IMR-90 (cell line): Measurements from ENCODE around the gene EML6.

Source experiments
- BHLHE40 ChIP-seq: fragments of 150-350 bp; IDR thresholded peaks from 2 replicates; pipeline ENCODE4 v1.6.1; 2016; ENCODE audit warnings: mild to moderate bottlenecking, low read depth, low read length
- CEBPB ChIP-seq: IDR thresholded peaks from 2 replicates; pipeline ENCODE4 v1.6.1; 2012; ENCODE audit warnings: low read depth, low read length, improper control_type of control experiment
- FOS ChIP-seq: fragments of 150-350 bp; IDR thresholded peaks from 2 replicates; pipeline ENCODE4 v1.6.1; 2016; ENCODE audit warnings: low read depth, low read length
- MAFK ChIP-seq: IDR thresholded peaks from 2 replicates; pipeline ENCODE4 v1.6.1; 2012; ENCODE audit warnings: low read depth, low read length, improper control_type of control experiment
- MXI1 ChIP-seq: IDR thresholded peaks from 2 replicates; pipeline ENCODE4 v1.6.1; 2012; ENCODE audit warnings: low read depth, mild to moderate bottlenecking, low read length, moderate library complexity, borderline replicate concordance
- NFE2L2 ChIP-seq: fragments of 150-350 bp; IDR thresholded peaks from 2 replicates; pipeline ENCODE4 v1.6.1; 2016; ENCODE audit warnings: low read depth, mild to moderate bottlenecking, low read length
- POLR2A ChIP-seq: IDR thresholded peaks from 2 replicates; pipeline ENCODE4 v1.6.1; 2012; ENCODE audit warnings: mild to moderate bottlenecking, low read depth, low read length
- RAD21 ChIP-seq: IDR thresholded peaks from 2 replicates; pipeline ENCODE4 v1.6.1; 2012; ENCODE audit warnings: low read length, improper control_type of control experiment
- RCOR1 ChIP-seq: IDR thresholded peaks from 2 replicates; pipeline ENCODE4 v1.6.1; 2012; ENCODE audit warnings: mild to moderate bottlenecking, low read length, improper control_type of control experiment; ENCODE audit not compliant: insufficient replicate concordance
- RFX5 ChIP-seq: IDR thresholded peaks from 2 replicates; pipeline ENCODE4 v1.8.0; 2012; ENCODE audit warnings: low read depth, mild to moderate bottlenecking, low read length, moderate library complexity
- SMC3 ChIP-seq: fragments of 150-350 bp; IDR thresholded peaks from 2 replicates; pipeline ENCODE4 v1.6.1; 2016; ENCODE audit warnings: low read depth, mild to moderate bottlenecking, antibody characterized with exemption, low read length, moderate library complexity
- TF ChIP-seq, protein P1 (sequence below): conservative IDR thresholded peaks from 2 replicates; pipeline ENCODE4 v1.5.1; 2012; ENCODE audit warnings: mild to moderate bottlenecking, low read depth, low read length, improper control_type of control experiment
- TF ChIP-seq, protein P2 (sequence below): fragments of 150-350 bp; IDR thresholded peaks from 2 replicates; pipeline ENCODE4 v1.6.1; 2016; ENCODE audit warnings: low read depth, mild to moderate bottlenecking, low read length, moderate library complexity, borderline replicate concordance
- TF ChIP-seq, protein P3 (sequence below): fragments of 150-350 bp; IDR thresholded peaks from 2 replicates; pipeline ENCODE4 v1.6.1; 2017; ENCODE audit warnings: mild to moderate bottlenecking, antibody characterized with exemption, low read length, low read depth

DNA sequence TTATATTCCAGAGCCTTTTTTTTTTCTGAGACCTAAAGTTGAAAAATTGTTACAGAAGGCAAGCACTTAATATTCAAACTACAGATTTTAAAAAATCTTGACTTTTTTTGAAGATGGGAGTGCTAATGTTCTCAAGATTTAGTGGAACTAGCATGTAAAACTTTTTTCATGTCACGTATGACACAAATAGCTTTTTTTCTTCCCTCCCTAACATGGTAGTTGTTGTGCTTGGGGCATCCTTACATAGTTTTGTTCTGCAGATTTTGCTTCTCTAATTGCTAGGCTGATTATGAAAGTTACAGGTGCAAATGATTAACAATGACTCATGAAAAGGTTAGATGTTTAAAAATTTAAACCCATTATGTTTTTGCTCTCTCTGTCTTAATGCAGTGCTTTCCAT lies 3.0 kb downstream of the EML6 start:
- TF ChIP-seq RFX5: no peak
- TF ChIP-seq, protein P1, sequence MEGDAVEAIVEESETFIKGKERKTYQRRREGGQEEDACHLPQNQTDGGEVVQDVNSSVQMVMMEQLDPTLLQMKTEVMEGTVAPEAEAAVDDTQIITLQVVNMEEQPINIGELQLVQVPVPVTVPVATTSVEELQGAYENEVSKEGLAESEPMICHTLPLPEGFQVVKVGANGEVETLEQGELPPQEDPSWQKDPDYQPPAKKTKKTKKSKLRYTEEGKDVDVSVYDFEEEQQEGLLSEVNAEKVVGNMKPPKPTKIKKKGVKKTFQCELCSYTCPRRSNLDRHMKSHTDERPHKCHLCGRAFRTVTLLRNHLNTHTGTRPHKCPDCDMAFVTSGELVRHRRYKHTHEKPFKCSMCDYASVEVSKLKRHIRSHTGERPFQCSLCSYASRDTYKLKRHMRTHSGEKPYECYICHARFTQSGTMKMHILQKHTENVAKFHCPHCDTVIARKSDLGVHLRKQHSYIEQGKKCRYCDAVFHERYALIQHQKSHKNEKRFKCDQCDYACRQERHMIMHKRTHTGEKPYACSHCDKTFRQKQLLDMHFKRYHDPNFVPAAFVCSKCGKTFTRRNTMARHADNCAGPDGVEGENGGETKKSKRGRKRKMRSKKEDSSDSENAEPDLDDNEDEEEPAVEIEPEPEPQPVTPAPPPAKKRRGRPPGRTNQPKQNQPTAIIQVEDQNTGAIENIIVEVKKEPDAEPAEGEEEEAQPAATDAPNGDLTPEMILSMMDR: no peak
- no peak for TF ChIP-seq CEBPB
- no peak for TF ChIP-seq POLR2A
- no peak for TF ChIP-seq MAFK
- no peak for TF ChIP-seq FOS
- TF ChIP-seq NFE2L2: no peak
- no peak for TF ChIP-seq SMC3
- TF ChIP-seq, protein P2, sequence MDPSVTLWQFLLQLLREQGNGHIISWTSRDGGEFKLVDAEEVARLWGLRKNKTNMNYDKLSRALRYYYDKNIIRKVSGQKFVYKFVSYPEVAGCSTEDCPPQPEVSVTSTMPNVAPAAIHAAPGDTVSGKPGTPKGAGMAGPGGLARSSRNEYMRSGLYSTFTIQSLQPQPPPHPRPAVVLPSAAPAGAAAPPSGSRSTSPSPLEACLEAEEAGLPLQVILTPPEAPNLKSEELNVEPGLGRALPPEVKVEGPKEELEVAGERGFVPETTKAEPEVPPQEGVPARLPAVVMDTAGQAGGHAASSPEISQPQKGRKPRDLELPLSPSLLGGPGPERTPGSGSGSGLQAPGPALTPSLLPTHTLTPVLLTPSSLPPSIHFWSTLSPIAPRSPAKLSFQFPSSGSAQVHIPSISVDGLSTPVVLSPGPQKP: no peak
- TF ChIP-seq, protein P3, sequence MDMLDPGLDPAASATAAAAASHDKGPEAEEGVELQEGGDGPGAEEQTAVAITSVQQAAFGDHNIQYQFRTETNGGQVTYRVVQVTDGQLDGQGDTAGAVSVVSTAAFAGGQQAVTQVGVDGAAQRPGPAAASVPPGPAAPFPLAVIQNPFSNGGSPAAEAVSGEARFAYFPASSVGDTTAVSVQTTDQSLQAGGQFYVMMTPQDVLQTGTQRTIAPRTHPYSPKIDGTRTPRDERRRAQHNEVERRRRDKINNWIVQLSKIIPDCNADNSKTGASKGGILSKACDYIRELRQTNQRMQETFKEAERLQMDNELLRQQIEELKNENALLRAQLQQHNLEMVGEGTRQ: no peak
- TF ChIP-seq BHLHE40: no peak
- no peak for TF ChIP-seq RAD21
- TF ChIP-seq RCOR1: no peak
- no peak for TF ChIP-seq MXI1
